ENCODE measurements around the gene PLEKHA4. TPM values are rescaled to one million over a fixed set of nuclear protein-coding genes. Genes with fewer than 3 reads are reported as not detected.
"Not testable (repeated sequence)": the region's sequence is repeated elsewhere in the genome, so short reads cannot be mapped to it uniquely, and the experiment has no call there.

PLEKHA4 gene
- polyA plus RNA-seq, 1 donor (not counting 4 experiments of a cell fraction or from before 2014, with no cell fraction given) = 1.8 TPM

DNA sequence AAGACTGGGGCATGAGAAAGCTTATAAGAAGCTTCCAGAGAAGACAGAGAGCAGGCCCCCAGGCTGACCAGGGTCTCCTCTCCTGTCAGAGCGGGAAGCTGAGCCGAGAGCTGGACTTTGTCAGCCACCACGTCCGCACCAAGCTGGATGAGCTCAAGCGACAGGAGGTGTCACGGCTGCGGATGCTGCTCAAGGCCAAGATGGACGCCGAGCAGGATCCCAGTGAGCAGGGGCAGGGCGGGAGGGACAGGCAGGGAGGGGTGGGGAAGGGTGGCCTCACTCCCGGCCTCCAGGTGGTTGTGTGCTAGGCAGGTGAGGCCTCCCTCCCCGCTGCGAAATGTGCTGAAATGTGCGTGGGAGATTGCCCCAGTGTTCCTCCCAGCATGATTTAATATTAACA lies 37.2 kb upstream of the PLEKHA4 start:
- dilution Hi-C loops (cut with MboI; ENCODE audit: extremely low pct_ligation_motif_present, low sequenced_read_pairs) = no loop called here
- H3K4me1 ChIP-seq (ENCODE audit: control insufficient read depth, extremely low read depth, insufficient read depth, low read length) = peaks cover 5% of the 10 kb centered on the region
- no peak overlapping the region for H3K4me2 ChIP-seq (ENCODE audit: control insufficient read depth, extremely low read depth, insufficient read depth, low read depth, low read length)
- FAIRE-seq (no peak), DNase-seq (ENCODE audit: low read depth, low spot score) (no peak)
- no peak overlapping the region for H2AFZ ChIP-seq (ENCODE audit: control insufficient read depth, low read length)
- H3K36me3 ChIP-seq (ENCODE audit: control insufficient read depth in 2 of 2, extremely low read depth in 1 of 2, insufficient read depth in 2 of 2, low read length in 2 of 2) = peaks cover 2 to 17% of the 10 kb centered on the region in 2 experiments
- H3K9me1 ChIP-seq (ENCODE audit: control insufficient read depth, extremely low read depth, insufficient read depth, low read length) = peaks cover 4% of the 10 kb centered on the region
- no peak overlapping the region for H3K9ac ChIP-seq (ENCODE audit: control insufficient read depth, extremely low read depth, insufficient read depth, low read length)
- H4K20me1 ChIP-seq (ENCODE audit: control insufficient read depth, extremely low read depth, insufficient read depth, low read length) = no peaks in the 10 kb centered on the region
- peaks cover 4% of the 10 kb centered on the region for H3K79me2 ChIP-seq (ENCODE audit: control insufficient read depth, insufficient read depth, low read length)
- no peaks in the 10 kb centered on the region for H3K9me3 ChIP-seq (ENCODE audit: control insufficient read depth, low read depth, low read length)
- TF ChIP-seq, protein P1, sequence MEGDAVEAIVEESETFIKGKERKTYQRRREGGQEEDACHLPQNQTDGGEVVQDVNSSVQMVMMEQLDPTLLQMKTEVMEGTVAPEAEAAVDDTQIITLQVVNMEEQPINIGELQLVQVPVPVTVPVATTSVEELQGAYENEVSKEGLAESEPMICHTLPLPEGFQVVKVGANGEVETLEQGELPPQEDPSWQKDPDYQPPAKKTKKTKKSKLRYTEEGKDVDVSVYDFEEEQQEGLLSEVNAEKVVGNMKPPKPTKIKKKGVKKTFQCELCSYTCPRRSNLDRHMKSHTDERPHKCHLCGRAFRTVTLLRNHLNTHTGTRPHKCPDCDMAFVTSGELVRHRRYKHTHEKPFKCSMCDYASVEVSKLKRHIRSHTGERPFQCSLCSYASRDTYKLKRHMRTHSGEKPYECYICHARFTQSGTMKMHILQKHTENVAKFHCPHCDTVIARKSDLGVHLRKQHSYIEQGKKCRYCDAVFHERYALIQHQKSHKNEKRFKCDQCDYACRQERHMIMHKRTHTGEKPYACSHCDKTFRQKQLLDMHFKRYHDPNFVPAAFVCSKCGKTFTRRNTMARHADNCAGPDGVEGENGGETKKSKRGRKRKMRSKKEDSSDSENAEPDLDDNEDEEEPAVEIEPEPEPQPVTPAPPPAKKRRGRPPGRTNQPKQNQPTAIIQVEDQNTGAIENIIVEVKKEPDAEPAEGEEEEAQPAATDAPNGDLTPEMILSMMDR (optimal IDR thresholded peaks at IDR 0.05 in 1 of 3, IDR thresholded peaks at IDR 0.05 in 1 of 3, conservative IDR thresholded peaks at IDR 0.05 in 1 of 3; ENCODE audit: extremely low read depth in 1 of 3, insufficient read depth in 2 of 3, low read length in 3 of 3) = no peak
- TF ChIP-seq EZH2 (IDR thresholded peaks at IDR 0.05; ENCODE audit: low read length) = no peak
- H3K27ac ChIP-seq (ENCODE audit: control insufficient read depth, insufficient read depth, low read length) = no peak overlapping the region
- H3K4me3 ChIP-seq (ENCODE audit: control insufficient read depth in 2 of 3, extremely low read depth in 1 of 3, insufficient read depth in 2 of 3, low read depth in 1 of 3, low read length in 3 of 3) = no peak overlapping the region
- no peaks in the 10 kb centered on the region for H3K27me3 ChIP-seq (ENCODE audit: control insufficient read depth, extremely low read depth, insufficient read depth, low read length)

DNA sequence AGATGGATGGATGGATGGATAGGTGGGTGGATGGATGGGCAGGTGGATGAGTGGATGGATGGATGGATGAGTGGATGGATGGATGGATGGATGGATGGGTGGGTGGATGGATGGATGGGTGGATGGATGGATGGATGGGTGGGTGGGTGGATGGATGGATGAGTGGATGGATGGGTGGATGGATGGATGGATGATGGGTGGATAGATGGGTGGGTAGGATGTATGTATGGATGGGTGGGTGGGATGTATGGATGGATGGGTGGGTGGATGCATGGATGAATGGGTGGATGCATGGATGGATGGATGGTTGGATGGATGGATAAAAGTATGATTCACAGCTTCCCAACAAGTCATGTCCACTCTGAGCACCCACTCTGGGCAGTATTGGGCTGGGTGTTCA lies 35.4 kb upstream of the PLEKHA4 start:
- H3K4me2 ChIP-seq (ENCODE audit: control insufficient read depth, extremely low read depth, insufficient read depth, low read depth, low read length); dilution Hi-C loops (cut with MboI; ENCODE audit: extremely low pct_ligation_motif_present, low sequenced_read_pairs); H3K27ac ChIP-seq (ENCODE audit: control insufficient read depth, insufficient read depth, low read length); H3K9me1 ChIP-seq (ENCODE audit: control insufficient read depth, extremely low read depth, insufficient read depth, low read length); H4K20me1 ChIP-seq (ENCODE audit: control insufficient read depth, extremely low read depth, insufficient read depth, low read length); H3K4me1 ChIP-seq (ENCODE audit: control insufficient read depth, extremely low read depth, insufficient read depth, low read length); H3K9ac ChIP-seq (ENCODE audit: control insufficient read depth, extremely low read depth, insufficient read depth, low read length); H2AFZ ChIP-seq (ENCODE audit: control insufficient read depth, low read length); FAIRE-seq; DNase-seq (ENCODE audit: low read depth, low spot score); H3K9me3 ChIP-seq (ENCODE audit: control insufficient read depth, low read depth, low read length); H3K79me2 ChIP-seq (ENCODE audit: control insufficient read depth, insufficient read depth, low read length); H3K4me3 ChIP-seq (ENCODE audit: control insufficient read depth in 2 of 3, extremely low read depth in 1 of 3, insufficient read depth in 2 of 3, low read depth in 1 of 3, low read length in 3 of 3); H3K27me3 ChIP-seq (ENCODE audit: control insufficient read depth, extremely low read depth, insufficient read depth, low read length): not testable (repeated sequence)
- H3K36me3 ChIP-seq (ENCODE audit: control insufficient read depth in 2 of 2, extremely low read depth in 1 of 2, insufficient read depth in 2 of 2, low read length in 2 of 2) = peaks cover 0 to 12% of the 10 kb centered on the region in 2 experiments

DNA sequence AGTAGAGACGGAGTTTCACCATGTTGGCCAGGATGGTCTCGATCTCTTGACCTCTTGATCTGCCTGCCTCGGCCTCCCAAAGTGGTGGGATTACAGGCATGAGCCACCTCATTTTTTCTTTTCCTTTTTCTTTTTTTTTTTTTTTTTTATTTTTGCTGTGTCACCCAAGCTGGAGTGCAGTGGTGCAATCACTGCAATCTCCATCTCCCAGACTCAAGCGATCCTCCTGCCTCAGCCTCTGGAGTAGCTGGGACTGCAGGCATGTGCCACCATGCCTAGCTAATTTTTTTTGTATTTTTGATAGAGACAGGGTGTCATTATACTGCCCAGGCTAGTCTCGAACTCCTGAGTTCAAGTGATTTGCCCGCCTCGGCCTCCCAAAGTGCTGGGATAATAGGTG lies 33.9 kb upstream of the PLEKHA4 start:
- dilution Hi-C loops (cut with MboI; ENCODE audit: extremely low pct_ligation_motif_present, low sequenced_read_pairs); H3K4me3 ChIP-seq (ENCODE audit: control insufficient read depth in 2 of 3, extremely low read depth in 1 of 3, insufficient read depth in 2 of 3, low read depth in 1 of 3, low read length in 3 of 3); H3K27me3 ChIP-seq (ENCODE audit: control insufficient read depth, extremely low read depth, insufficient read depth, low read length); H3K79me2 ChIP-seq (ENCODE audit: control insufficient read depth, insufficient read depth, low read length); H3K4me2 ChIP-seq (ENCODE audit: control insufficient read depth, extremely low read depth, insufficient read depth, low read depth, low read length); H3K9me3 ChIP-seq (ENCODE audit: control insufficient read depth, low read depth, low read length); FAIRE-seq; H3K4me1 ChIP-seq (ENCODE audit: control insufficient read depth, extremely low read depth, insufficient read depth, low read length); H2AFZ ChIP-seq (ENCODE audit: control insufficient read depth, low read length); H3K9me1 ChIP-seq (ENCODE audit: control insufficient read depth, extremely low read depth, insufficient read depth, low read length); H3K36me3 ChIP-seq (ENCODE audit: control insufficient read depth in 2 of 2, extremely low read depth in 1 of 2, insufficient read depth in 2 of 2, low read length in 2 of 2); DNase-seq (ENCODE audit: low read depth, low spot score); H3K27ac ChIP-seq (ENCODE audit: control insufficient read depth, insufficient read depth, low read length); H4K20me1 ChIP-seq (ENCODE audit: control insufficient read depth, extremely low read depth, insufficient read depth, low read length); H3K9ac ChIP-seq (ENCODE audit: control insufficient read depth, extremely low read depth, insufficient read depth, low read length): not testable (repeated sequence)
